Erythroblast (primary cell): ENCODE measurements around the gene CCNL1.
"Not testable (repeated sequence)": the region's sequence is repeated elsewhere in the genome, so short reads cannot be mapped to it uniquely, and the experiment has no call there.

Experiments
- DNase-seq, 2 experiments: peaks; one replicate each; lab custom pipeline; 2025; lab: John Stamatoyannopoulos, UW
- GATA1 ChIP-seq: IDR thresholded peaks from 2 replicates; pipeline ENCODE4 v1.6.1; 2011; ENCODE audit warnings: low read depth, mild to moderate bottlenecking, control low read depth, low read length, moderate library complexity
- POLR2A ChIP-seq: IDR thresholded peaks from 2 replicates; pipeline ENCODE4 v1.6.1; 2011; ENCODE audit warnings: mild to moderate bottlenecking, low read length

The CCNL1 gene

DNA sequence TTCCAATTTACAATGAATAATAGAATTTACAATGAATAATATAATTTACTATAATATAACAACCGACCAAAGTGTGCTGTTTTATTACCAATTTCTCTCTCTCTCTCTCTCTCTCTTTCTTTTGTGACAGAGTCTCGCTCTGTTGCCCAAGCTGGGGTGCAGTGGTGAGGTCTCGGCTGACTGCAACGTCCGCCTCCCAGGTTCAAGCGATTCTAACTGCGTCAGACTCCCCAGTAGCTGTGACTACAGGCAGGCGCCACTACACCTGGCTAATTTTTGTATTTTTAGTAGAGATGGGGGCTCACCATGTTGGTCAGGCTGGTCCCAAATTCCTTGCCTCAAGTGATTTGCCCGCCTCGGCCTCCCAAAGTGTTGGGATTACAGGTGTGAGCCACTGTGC, 17.0 kb upstream of the CCNL1 start:
- DNase-seq, result no peak
- no peak for TF ChIP-seq GATA1
- no peak for TF ChIP-seq POLR2A

DNA sequence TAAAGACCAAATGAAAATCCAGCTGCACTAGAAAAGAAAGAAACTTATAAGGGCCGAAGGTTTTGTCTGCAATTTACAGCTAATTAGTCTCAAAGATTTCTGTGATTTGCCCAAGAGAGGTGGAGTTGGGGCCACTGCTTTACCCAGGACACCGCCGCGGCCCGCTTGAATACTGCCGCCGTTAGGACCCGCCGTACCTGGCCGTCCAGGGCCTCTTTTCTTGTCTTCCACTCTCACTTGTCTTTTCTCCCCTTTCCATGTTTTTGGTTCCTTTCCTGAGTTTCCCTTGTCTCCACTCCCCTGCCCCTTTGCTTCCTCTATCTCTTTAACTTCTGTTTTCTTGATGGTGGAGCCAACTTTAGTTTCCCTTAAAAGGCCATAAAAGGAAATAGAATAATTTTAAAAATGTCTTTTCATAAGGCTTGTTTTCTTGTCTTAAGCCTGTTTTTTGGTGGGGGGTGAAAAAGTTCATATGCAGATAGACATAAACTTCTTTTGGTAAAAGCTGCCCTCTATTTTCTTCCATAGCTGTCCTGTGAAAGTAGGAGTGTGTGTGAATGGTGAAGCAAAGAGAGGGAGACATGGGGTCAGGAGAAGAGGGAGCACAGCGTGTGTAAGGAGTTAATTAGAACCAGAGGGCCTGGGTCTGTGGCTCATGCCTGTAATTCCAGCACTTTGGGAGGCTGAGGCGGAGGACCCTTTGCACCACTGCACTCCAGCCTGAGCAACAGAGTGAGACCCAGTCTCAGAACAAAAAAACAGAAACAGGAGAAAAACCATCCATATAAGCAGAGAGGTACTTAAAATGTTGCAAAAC, 16.0 kb upstream of the CCNL1 start:
- peak; percentile 45 to 66 for DNase-seq
- no peak for TF ChIP-seq POLR2A

GRCh38 chr3:157174649-157175498, 14.9 kb upstream of the CCNL1 start:
- peak; percentile 99 to 100 for DNase-seq
- TF ChIP-seq GATA1 (no peak), POLR2A (peak; percentile 98)

GRCh38 chr3:157174290-157174648, 14.3 kb upstream of the CCNL1 start:
- no peak for TF ChIP-seq POLR2A
- no peak for TF ChIP-seq GATA1
- DNase-seq, result peak; percentile 76 to 83

DNA sequence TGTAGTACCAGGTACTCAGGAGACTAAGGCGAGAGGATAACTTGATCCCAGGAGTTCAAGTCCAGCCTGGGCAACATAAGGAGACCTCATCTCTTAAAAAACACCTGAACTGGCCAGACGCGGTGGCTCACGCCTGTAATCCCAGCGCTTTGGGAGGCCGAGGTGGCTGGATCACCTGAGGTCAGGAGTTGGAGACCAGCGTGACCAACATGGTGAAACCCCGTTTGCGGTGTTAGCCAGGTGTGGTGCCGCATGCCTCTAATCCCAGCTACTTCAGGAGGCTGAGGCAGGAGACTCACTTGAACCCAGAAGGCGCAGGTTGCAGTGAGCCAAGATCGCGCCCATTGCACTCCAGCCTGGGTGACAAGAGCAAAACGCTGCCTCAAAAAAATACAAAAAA, 13.4 kb upstream of the CCNL1 start:
- DNase-seq, result not testable (repeated sequence)

GRCh38 chr3:157172746-157173145, 12.8 kb upstream of the CCNL1 start:
- TF ChIP-seq POLR2A (no peak), GATA1 (no peak)
- DNase-seq, result no peak

- DNase-seq, result no peak
- TF ChIP-seq POLR2A (no peak), GATA1 (no peak)
Measured at GRCh38 chr3:157170861-157171260, 10.9 kb upstream of the CCNL1 start.

DNA sequence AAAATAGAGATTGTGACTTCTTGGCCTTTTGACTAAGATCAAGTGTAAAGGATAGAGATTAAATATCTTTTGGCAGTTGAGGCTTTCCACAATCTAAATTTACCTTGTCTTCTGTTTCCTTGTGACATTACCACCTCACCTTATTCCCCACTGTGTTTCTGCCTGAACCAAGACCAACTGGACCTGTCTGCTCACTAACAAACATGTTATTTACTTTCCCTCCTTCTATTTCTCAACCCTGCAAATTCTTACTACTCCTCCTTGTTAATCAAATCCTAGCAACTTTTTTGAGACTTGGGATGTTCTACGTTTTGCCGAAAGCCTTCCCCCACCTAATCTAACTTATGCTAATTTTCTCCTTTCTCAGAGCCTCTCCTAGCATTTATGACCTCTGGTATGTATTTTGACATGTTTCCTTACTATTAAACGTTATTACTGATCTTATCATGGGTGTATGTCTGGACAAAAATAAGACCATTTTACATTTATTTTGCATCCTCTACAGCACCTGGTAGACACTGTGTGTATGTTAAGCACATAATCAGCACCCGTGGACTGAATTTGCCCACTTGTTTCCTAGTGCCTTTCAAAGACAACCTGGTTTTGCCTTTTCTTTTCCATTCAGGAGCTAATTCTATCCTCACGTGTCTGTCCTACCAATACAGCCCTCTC, 7.6 kb upstream of the CCNL1 start:
- no peak for TF ChIP-seq GATA1
- no peak for TF ChIP-seq POLR2A
- DNase-seq, result no peak

- no peak for DNase-seq
- TF ChIP-seq GATA1, result no peak
Measured at GRCh38 chr3:157166561-157166960, 6.6 kb upstream of the CCNL1 start.

GRCh38 chr3:157166115-157166514, 6.2 kb upstream of the CCNL1 start:
- no peak for TF ChIP-seq GATA1
- TF ChIP-seq POLR2A, result no peak
- no peak for DNase-seq

GRCh38 chr3:157163217-157163953, 3.4 kb upstream of the CCNL1 start:
- TF ChIP-seq GATA1 (no peak), POLR2A (no peak)
- DNase-seq, result no peak

DNA sequence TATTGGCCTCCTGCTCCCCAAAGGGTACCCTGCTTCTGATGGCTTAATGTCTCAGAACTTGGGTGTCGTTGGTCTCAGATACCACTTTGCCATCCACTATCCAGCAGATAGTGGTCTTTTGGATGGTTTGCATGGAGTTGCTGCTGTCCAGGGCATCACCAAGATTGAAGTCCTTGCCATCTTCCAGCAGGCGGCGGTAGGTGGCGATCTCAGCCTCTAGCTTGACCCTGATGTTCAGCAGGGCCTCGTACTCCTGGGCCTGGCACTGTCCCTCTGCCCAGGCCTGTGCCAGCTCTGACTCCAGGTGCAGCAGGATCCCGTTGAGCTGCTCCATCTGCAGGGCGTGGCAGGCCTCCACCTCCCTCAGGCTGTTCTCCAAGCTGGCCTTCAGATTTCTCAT, 2.7 kb upstream of the CCNL1 start:
- DNase-seq, result peak; percentile 55 to 62

DNA sequence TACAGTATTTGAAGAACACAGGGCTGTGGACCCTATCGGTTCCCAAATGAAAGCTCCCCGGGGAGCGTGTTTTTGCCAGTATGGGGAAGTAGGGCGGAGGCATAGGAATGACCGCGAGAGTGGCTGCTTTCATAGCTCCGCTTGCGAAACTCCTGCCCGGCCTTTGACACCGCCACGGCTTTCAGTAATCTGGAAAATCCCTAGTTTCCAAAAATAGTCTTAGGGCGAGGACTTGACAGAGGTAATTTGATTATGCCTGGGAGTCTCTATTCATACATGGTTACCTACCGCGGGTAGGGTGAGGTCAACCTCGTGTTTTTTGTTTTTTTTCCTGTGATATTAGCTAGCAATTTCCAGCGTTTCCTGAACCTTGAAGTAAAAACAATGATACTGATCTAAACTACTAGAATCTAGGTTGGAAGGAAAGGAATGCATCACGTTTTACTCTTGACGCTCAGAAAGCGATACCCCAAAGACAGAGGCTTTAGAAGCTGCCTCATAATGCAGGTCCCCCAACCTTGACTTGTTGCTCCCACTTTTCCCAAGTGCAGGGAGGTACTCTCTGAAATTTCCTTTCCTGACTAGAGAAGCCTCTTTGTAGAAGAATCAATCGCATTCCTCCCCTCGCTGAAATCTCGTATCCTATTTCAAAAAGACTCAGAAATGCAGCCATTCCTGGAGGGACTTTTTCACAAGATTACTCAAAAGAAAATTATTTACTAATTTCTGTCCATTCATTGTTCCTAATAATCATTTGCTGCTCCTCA, 894 bp upstream of the CCNL1 start:
- TF ChIP-seq POLR2A, result no peak
- TF ChIP-seq GATA1, result no peak
- DNase-seq, result peak; percentile 79 to 90
